ENCODE data around the gene FSTL4. TPM values are rescaled to one million over a fixed set of nuclear protein-coding genes. Genes with fewer than 3 reads are reported as not detected.

FSTL4 gene
- total and polyA plus RNA-seq, 2 donors (not counting 1 experiment from before 2014, with no cell fraction given) = 0.31 to 6.7 TPM

- CTCF ChIA-PET = no interaction called here
- H3K27me3 Mint-ChIP-seq = peaks cover 10% of the 10 kb centered on the region
Observed at GRCh38 chr5:133391354-133392136, 220.8 kb downstream of the FSTL4 start.

More at GRCh38 chr5:133391354-133392136, 220.8 kb downstream of the FSTL4 start:
- no peak overlapping the region for H3K9ac ChIP-seq (ENCODE audit: low read length)
- POLR2A ChIA-PET = no interaction called here
- peaks cover 0 to 15% (median 0%) of the 10 kb centered on the region in 3 donors for H3K9me3 ChIP-seq (ENCODE audit: control extremely low read depth in 1 of 3, control insufficient read depth in 2 of 3, insufficient read depth in 1 of 3, low read length in 2 of 3)
- no peak overlapping the region for H3K27ac Mint-ChIP-seq
- H4K20me1 ChIP-seq (ENCODE audit: control insufficient read depth, insufficient read depth, low read length, poor library complexity, severe bottlenecking) = no peaks in the 10 kb centered on the region
- no peak overlapping the region for H3K27ac ChIP-seq (ENCODE audit: low read length in 2 of 2)
- no peaks in the 10 kb centered on the region for H3K79me2 ChIP-seq (ENCODE audit: control insufficient read depth, insufficient read depth, low read length)
- intact Hi-C loops (cut with micrococcal nuclease) = no loop called here
- TF ChIP-seq CTCF (IDR thresholded peaks at IDR 0.05) (no peak), EZH2 (IDR thresholded peaks at IDR 0.05; ENCODE audit: borderline replicate concordance, insufficient read depth, low read depth, low read length, poor library complexity, severe bottlenecking) (no peak)
- H3K36me3 ChIP-seq (replicated peaks in 1 of 2; ENCODE audit: control extremely low read depth in 1 of 2, control insufficient read depth in 1 of 2, extremely low read depth in 1 of 2, insufficient read depth in 2 of 2, low read length in 1 of 2) = no peaks in the 10 kb centered on the region
- 85% methylated on average over 8 of the region's 9 CpGs for WGBS (ENCODE audit: insufficient coverage)
- no peak for DNase-seq
- H3K4me2 ChIP-seq (replicated peaks; ENCODE audit: low read depth, low read length, poor library complexity, severe bottlenecking) = no peak overlapping the region
- H3K4me3 Mint-ChIP-seq = no peak overlapping the region
- peaks cover 6 to 9% of the 10 kb centered on the region in 2 donors for H3K4me1 ChIP-seq (ENCODE audit: control insufficient read depth in 2 of 2, insufficient read depth in 2 of 2, low read length in 2 of 2)
- no peak overlapping the region for H2AFZ ChIP-seq (ENCODE audit: insufficient read depth, low read depth, low read length, poor library complexity, severe bottlenecking)
- H3K4me1 Mint-ChIP-seq = peaks cover 14% of the 10 kb centered on the region
- no peaks in the 10 kb centered on the region for H3K9me3 Mint-ChIP-seq (ENCODE audit: insufficient read depth)
- H3K4me3 ChIP-seq (ENCODE audit: control extremely low read depth in 1 of 5, extremely low read depth in 1 of 5, insufficient read depth in 1 of 5, low read depth in 2 of 5, low read length in 4 of 5) = no peak overlapping the region
- ATAC-seq (ENCODE audit: low read depth) = no peak
- H3K27me3 ChIP-seq (replicated peaks in 1 of 4; ENCODE audit: control extremely low read depth in 1 of 4, control insufficient read depth in 3 of 4, insufficient read depth in 4 of 4, low read length in 3 of 4) = peaks cover 0 to 3% (median 0%) of the 10 kb centered on the region in 4 experiments

Data from B cell (primary cell).